SK-N-MC (cell line): Measurements from ENCODE around the gene DHCR7.

Experiments
- DNase-seq: peaks from one replicate; pipeline ENCODE4 v3.0.0-alpha.2; 2011; ENCODE audit warnings: low read depth, low spot score
- H3K27ac ChIP-seq: fragments of 200-600 bp; sonication (generic); 2 replicates; pipeline ENCODE4 v1.5.1; 2016; ENCODE audit warnings: mixed run types
- H3K36me3 ChIP-seq: fragments of 200-600 bp; sonication (generic); 2 replicates; pipeline ENCODE4 v1.6.1; 2017; ENCODE audit warnings: antibody characterized with exemption, low read length, mixed read lengths; ENCODE audit not compliant: insufficient read depth
- H3K4me3 ChIP-seq: fragments of 200-600 bp; sonication (generic); 2 replicates; pipeline ENCODE4 v1.5.1; 2016
- H3K9ac ChIP-seq: fragments of 200-600 bp; sonication (generic); 2 replicates; pipeline ENCODE4 v1.8.0; 2017; ENCODE audit warnings: mixed run types, mixed read lengths; ENCODE audit not compliant: insufficient read length
- H3K9me3 ChIP-seq: fragments of 200-600 bp; sonication (generic); 2 replicates; pipeline ENCODE4 v1.6.1; 2017; ENCODE audit warnings: low read depth, mild to moderate bottlenecking, antibody characterized with exemption, low read length, moderate library complexity, mixed read lengths
- EZH2 ChIP-seq: fragments of 200-600 bp; sonication (generic); IDR thresholded peaks from one replicate; pipeline ENCODE4 v1.6.1; 2017; ENCODE audit warnings: antibody characterized with exemption
- FOXP2 ChIP-seq: optimal IDR thresholded peaks from 2 replicates; pipeline ENCODE3; 2011; ENCODE audit warnings: mild to moderate bottlenecking, moderate library complexity; ENCODE audit not compliant: insufficient read depth; ENCODE audit errors: extremely low read length, control extremely low read depth
- POLR2AphosphoS5 ChIP-seq: IDR thresholded peaks from 2 replicates; pipeline ENCODE4 v1.6.1; 2012; ENCODE audit warnings: mild to moderate bottlenecking, low read depth, low read length, borderline replicate concordance

DHCR7 gene

GRCh38 chr11:71463331-71464211 is 15.4 kb upstream of the DHCR7 start:
- H3K4me3 ChIP-seq = no peak overlapping the region
- TF ChIP-seq EZH2 = no peak
- no peak for TF ChIP-seq POLR2AphosphoS5
- no peak for TF ChIP-seq FOXP2
- H3K27ac ChIP-seq = no peak overlapping the region
- no peaks in the 10 kb centered on the region for H3K9me3 ChIP-seq
- peaks cover 12% of the 10 kb centered on the region; the same call in 1 of the 2 replicates for H3K36me3 ChIP-seq
- DNase-seq = no peak
- H3K9ac ChIP-seq = no peak overlapping the region

- Histone ChIP-seq H3K27ac (no peak overlapping the region), H3K9ac (no peak overlapping the region), H3K9me3 (no peaks in the 10 kb centered on the region), H3K36me3 (peaks cover 12% of the 10 kb centered on the region; the same call in 1 of the 2 replicates), H3K4me3 (no peak overlapping the region)
- DNase-seq = no peak
- TF ChIP-seq FOXP2 = no peak
- TF ChIP-seq EZH2 = no peak
- TF ChIP-seq POLR2AphosphoS5 = no peak
Measured at GRCh38 chr11:71462726-71463125, 14.5 kb upstream of the DHCR7 start.

- no peak for TF ChIP-seq FOXP2
- no peak for TF ChIP-seq POLR2AphosphoS5
- no peak for TF ChIP-seq EZH2
- Histone ChIP-seq H3K9me3 (no peaks in the 10 kb centered on the region), H3K9ac (no peak overlapping the region), H3K36me3 (peaks cover 12% of the 10 kb centered on the region; the same call in 1 of the 2 replicates), H3K4me3 (no peak overlapping the region), H3K27ac (no peak overlapping the region)
- DNase-seq = no peak
Measured at GRCh38 chr11:71461696-71462095, 13.5 kb upstream of the DHCR7 start.

GRCh38 chr11:71459767-71460320 is 11.7 kb upstream of the DHCR7 start:
- no peak overlapping the region for H3K9ac ChIP-seq
- H3K4me3 ChIP-seq = no peak overlapping the region
- peaks cover 26% of the 10 kb centered on the region; the same call in 1 of the 2 replicates for H3K36me3 ChIP-seq
- H3K9me3 ChIP-seq = no peaks in the 10 kb centered on the region
- TF ChIP-seq EZH2 (no peak), FOXP2 (no peak), POLR2AphosphoS5 (no peak)
- H3K27ac ChIP-seq = no peak overlapping the region
- no peak for DNase-seq

- H3K27ac ChIP-seq = no peak overlapping the region
- no peak overlapping the region for H3K4me3 ChIP-seq
- no peaks in the 10 kb centered on the region for H3K9me3 ChIP-seq
- DNase-seq = no peak
- no peak overlapping the region for H3K9ac ChIP-seq
- H3K36me3 ChIP-seq = peaks cover 26% of the 10 kb centered on the region; the same call in 1 of the 2 replicates
- TF ChIP-seq POLR2AphosphoS5 (no peak), FOXP2 (no peak), EZH2 (no peak)
Measured at GRCh38 chr11:71459076-71459766, 11.0 kb upstream of the DHCR7 start.

- H3K9me3 ChIP-seq = no peaks in the 10 kb centered on the region
- TF ChIP-seq EZH2 (no peak), FOXP2 (no peak), POLR2AphosphoS5 (no peak)
- no peak for DNase-seq
- no peak overlapping the region for H3K4me3 ChIP-seq
- no peak overlapping the region for H3K27ac ChIP-seq
- peaks cover 26% of the 10 kb centered on the region; the same call in 1 of the 2 replicates for H3K36me3 ChIP-seq
- H3K9ac ChIP-seq = no peak overlapping the region
Measured at GRCh38 chr11:71458146-71459070, 10.2 kb upstream of the DHCR7 start.

- no peaks in the 10 kb centered on the region for H3K9me3 ChIP-seq
- H3K4me3 ChIP-seq = no peak overlapping the region
- TF ChIP-seq POLR2AphosphoS5 (no peak), EZH2 (no peak), FOXP2 (no peak)
- DNase-seq = no peak
- peaks cover 27% of the 10 kb centered on the region for H3K36me3 ChIP-seq
- no peak overlapping the region for H3K9ac ChIP-seq
- no peak overlapping the region for H3K27ac ChIP-seq
Measured at GRCh38 chr11:71456831-71457230, 8.6 kb upstream of the DHCR7 start.
